ENCODE data around the gene NTRK1.

Gene NTRK1

DNA sequence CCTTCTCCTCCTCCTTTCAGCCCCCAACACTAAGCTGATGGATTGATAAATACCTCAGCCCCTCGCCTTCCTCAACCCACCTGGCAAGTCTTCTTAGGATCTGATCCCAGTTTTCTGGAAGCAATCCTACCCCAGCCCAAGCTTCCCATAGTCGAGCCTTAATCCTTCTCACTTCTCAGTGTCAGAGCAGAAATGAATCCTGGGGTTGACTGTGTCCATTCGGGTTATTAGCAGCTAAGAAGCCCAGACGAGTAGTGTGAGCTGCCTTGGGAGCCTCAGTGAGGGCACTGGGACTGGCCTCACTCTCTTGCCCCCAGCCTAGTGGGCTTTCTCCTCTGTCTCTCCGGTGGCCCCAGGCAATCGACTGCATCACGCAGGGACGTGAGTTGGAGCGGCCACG, 20.4 kb downstream of the NTRK1 start:
- no peak for DNase-seq (ENCODE audit: low spot score)

GRCh38 chr1:156881663-156882062, 21.0 kb downstream of the NTRK1 start:
- no peak for DNase-seq (ENCODE audit: low spot score)

- no peak for DNase-seq (ENCODE audit: low spot score)
These were observed 21.9 kb downstream of the NTRK1 start for GRCh38 chr1:156882543-156882942.

DNA sequence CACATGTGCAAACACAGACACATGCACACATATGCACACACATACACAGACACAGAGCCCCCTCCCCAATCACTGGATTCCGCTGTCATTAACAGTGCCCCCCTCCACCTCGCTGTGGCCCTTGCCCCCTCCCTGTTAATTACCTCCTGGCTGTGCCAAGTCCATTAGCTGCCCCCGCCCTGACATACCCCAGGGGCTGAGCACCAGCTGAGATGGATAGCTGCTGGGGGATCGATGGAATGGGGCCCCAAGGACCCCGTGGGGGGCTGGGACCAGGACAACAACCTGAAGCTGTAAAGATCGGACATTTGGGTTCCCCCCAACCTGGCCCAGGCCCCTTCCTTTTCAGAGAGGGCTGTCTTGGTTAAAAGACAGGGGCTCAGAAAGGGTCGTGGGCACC, 23.3 kb downstream of the NTRK1 start:
- no peak for DNase-seq (ENCODE audit: low spot score)

GRCh38 chr1:156884560-156885184, 24.0 kb downstream of the NTRK1 start:
- DNase-seq (ENCODE audit: low spot score) = no peak

GRCh38 chr1:156885314-156885713, 24.6 kb downstream of the NTRK1 start:
- no peak for DNase-seq (ENCODE audit: low spot score)

GRCh38 chr1:156885880-156886355, 25.3 kb downstream of the NTRK1 start:
- no peak for DNase-seq (ENCODE audit: low spot score)

GRCh38 chr1:156886583-156887281, 26.1 kb downstream of the NTRK1 start:
- no peak for DNase-seq (ENCODE audit: low spot score)

GRCh38 chr1:156887317-156887716, 26.7 kb downstream of the NTRK1 start:
- DNase-seq (ENCODE audit: low spot score) = no peak

DNA sequence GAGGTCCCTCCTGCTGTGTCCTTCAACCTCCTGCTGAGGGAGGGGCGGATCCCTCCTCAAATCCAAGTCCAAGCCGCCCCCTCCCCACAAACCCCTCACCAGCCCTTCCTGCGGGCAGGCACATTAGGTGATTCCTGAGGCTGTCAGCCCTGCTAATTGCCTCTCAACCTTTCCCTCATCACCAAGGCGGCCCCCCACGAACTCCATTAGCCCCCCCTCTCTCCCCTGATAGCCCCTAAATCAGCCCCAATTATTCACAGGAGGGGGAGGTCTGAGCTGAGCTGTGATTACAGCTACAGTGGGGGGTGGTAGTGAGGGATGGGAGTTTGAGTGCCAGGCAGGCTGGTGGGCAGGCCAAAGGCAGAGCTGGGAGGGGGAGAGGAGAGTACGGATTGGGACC, 27.1 kb downstream of the NTRK1 start:
- no peak for DNase-seq (ENCODE audit: low spot score)

GRCh38 chr1:156889802-156890580, 29.3 kb downstream of the NTRK1 start:
- peak; percentile 85 for DNase-seq (ENCODE audit: low spot score)

- DNase-seq (ENCODE audit: low spot score) = peak; percentile 95
These were observed 31.8 kb downstream of the NTRK1 start for GRCh38 chr1:156892190-156893047.

DNA sequence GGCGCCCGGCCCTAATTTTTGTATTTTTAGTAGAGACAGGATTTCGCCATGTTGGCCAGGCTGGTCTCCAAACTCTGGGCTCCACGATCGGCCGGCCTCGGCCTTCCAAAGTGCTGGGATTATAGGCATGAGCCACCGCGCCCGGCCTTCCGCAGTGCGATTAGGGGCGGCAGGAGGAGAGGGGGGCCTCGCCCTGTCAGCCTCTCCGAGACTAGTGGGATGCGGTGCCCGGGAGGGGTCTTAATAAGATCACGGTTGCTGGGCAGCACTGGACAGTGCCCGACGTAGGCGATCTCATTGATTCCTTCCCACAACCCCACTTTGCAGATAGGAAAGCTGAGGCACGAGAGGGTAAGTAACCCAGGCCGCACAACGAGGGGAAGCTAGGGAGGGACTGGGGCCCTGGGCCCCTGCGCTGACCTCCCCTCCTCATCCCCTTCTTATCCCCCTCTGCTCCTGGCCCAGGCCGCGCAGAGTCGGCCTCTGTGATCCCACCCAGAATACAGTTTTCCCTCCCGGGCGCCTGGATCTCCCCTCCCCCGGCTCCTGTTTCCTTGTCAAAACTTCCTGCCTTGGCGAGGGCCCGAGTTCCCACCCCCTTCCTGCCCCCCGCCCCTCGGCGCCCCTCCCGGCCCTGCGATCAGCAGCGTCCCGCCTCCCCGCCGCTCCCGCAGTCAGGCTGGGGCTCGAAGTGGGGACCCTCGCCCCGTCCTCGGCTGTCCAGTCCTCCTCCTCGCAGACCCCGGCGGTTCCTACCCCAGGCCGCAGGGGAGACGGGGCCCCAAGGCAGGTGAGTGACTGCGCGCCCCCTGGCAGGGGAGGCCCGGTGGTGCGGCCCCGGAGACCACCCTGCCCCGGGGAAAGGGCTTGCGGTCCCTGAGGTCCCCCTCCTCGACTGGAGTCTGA, 32.6 kb downstream of the NTRK1 start, which contains the start of gene PEAR1:
Gene PEAR1, plus strand, starts transcription at position 671 of the 906 bp plus-strand sequence. CDS start 10,209 bp downstream, outside the sequence.
- no peak for DNase-seq (ENCODE audit: low spot score)

DNA sequence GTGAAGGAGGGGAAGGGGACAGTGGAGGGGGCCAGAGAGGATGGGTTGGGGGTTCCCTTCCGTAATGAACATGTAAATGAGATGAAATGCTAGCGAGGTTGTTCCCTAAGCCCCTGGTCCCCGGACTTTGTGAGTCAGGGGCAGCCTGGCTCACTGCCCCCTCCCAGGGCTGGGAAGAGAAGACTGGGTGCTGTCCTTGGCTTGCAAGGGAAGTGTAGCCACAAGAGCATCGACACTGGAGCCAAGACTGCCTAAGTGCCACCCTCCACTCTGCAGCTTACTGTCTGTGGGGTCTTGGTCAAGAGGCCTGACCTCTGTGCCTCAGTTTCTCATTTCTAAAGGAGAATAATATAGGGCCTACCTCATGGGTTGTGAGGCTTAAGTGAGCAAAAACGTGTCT, 33.3 kb downstream of the NTRK1 start:
- DNase-seq (ENCODE audit: low spot score) = no peak

- DNase-seq (ENCODE audit: low spot score) = no peak
These were observed 34.2 kb downstream of the NTRK1 start for GRCh38 chr1:156894711-156895454.

- no peak for DNase-seq (ENCODE audit: low spot score)
These were observed 34.8 kb downstream of the NTRK1 start for GRCh38 chr1:156895455-156895812.

DNA sequence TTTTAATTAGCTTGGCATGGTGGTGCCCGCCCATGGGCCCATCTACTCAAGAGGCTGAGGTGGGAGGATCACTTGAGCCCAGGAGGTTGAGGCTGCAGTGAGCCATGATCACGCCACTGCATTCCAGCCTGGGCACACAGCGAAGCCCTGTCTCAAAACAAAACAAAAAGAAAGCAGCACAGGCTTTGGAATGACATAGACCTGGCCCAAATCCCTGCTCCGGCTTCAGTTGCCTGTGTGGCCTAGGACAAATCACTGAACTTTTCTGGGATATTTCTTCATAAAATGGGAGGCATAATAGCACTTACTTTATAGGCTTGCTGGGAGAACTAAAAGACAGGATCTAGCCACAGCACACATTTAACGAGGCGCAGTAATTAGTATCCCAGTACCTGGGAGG, 35.3 kb downstream of the NTRK1 start:
- no peak for DNase-seq (ENCODE audit: low spot score)

DNA sequence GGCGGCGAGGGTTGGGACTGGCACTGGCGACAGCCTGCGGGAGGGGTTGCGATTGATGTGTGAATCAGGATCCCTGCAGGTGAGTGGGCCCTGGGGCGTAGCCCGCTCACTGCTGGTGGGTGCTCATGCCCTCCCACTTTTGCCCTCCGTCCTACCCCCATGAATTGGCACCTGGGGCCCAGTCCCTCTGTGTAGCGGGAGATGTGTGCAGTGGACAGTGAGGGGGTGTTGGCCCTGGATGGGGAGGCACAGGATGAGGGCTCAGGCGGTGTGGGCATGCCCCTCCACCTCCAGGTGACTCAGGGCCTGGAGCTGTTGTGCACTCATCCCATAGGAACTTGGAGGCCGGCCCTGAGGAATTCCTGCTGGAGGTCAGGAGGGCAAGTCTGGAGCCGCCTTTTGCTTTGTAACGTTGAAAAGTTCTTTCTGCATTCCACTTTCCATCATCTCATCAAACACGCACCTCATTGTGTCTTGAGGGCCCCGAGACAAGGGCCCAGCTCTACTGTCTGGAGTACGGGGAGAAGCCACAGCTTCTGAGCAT, 35.9 kb downstream of the NTRK1 start:
- peak; percentile 96 for DNase-seq (ENCODE audit: low spot score)

DNA sequence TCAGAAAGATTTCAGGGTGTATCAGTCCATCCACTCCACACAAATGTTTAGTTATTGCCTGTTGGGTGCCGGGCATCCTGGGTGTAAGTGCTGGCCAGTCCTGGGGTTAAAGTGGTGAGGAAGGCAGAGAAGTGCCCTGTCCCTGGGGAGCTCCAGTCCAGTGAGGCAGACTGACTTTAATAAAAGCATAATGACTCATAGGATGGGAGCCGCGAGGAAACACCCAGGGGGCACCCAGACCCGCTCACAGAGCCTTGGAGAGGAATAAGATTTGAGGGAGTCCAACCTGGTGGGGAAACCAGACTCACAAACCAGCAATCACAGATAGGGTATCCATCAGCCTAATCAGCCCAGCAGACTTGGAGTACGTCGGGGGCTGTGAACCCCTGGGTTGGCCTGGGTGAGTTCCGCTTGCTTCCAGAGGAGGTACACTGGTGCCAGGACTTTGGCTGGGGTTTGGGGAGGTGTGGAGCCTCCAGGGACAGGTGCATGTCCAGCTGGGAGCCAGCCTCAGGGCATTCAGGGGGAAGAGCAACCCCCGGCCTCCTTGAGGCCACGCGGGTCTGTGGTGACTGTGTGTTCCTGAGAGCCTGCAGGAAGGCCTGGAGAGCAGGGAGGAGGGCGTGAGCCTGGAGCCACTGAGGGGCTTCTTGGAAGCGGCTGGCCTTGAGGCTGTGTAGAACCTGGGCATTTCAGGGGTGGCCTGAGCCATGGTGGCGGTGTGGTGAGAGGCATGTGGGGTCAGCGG, 36.6 kb downstream of the NTRK1 start:
- peak; percentile 50 for DNase-seq (ENCODE audit: low spot score)
